Left ventricle myocardium inferior (tissue), 1 donor: ENCODE results near the gene FHIT. TPM values are rescaled to one million over a fixed set of nuclear protein-coding genes. Genes with fewer than 3 reads are reported as not detected.
"Not testable (repeated sequence)": the region's sequence is repeated elsewhere in the genome, so short reads cannot be mapped to it uniquely, and the experiment has no call there.

ENCODE experiments used
- DNase-seq: peaks from one replicate; pipeline ENCODE4 v3.0.0-alpha.2; 2020
- H3K27ac ChIP-seq: fragments of 200-600 bp; replicated peaks from 2 replicates; pipeline ENCODE4 v1.8.0; 2021
- H3K27me3 ChIP-seq: fragments of 200-600 bp; 2 replicates; pipeline ENCODE4 v1.8.0; 2021; ENCODE audit warnings: low read depth
- H3K36me3 ChIP-seq: fragments of 200-600 bp; 2 replicates; pipeline ENCODE4 v1.8.0; 2021
- H3K4me1 ChIP-seq: fragments of 200-600 bp; 2 replicates; pipeline ENCODE4 v1.8.0; 2021
- H3K4me3 ChIP-seq: fragments of 200-600 bp; 2 replicates; pipeline ENCODE4 v1.8.0; 2021; ENCODE audit warnings: mild to moderate bottlenecking, moderate library complexity
- H3K9me3 ChIP-seq: fragments of 200-600 bp; replicated peaks from 2 replicates; pipeline ENCODE4 v1.8.0; 2021
- CTCF ChIP-seq: fragments of 200-600 bp; IDR thresholded peaks from 2 replicates; pipeline ENCODE4 v1.8.0; 2021; ENCODE audit warnings: antibody characterized with exemption, mild to moderate bottlenecking, borderline replicate concordance
- intact Hi-C: fragments of 100-400 bp; cut with micrococcal nuclease; formaldehyde crosslinking; loops from one replicate; pipeline ENCODE4 v1.11.0; 2022
- total RNA-seq: library from RNA; stranded (reverse); fragmentation: NEBNext Ultra II Directional; extraction: Animal tissue kit (Norgen Biotek cat#: 25700); gene quantifications from one replicate; pipeline ENCODE4 v1.2.1, GENCODE V29; 2021
- donor health status: DM: no; HTN: yes; CAD: no; lungs with severe emphysema.

FHIT gene
- total RNA-seq, 1 donor from 2014 or later, result 16.0 TPM

GRCh38 chr3:60542995-60543394, 708.3 kb downstream of the FHIT start:
- Histone ChIP-seq H3K4me1 (no peaks in the 10 kb centered on the region), H3K9me3 (peaks cover 11% of the 10 kb centered on the region), H3K27ac (no peak overlapping the region), H3K4me3 (no peak overlapping the region), H3K27me3 (no peaks in the 10 kb centered on the region), H3K36me3 (no peaks in the 10 kb centered on the region)
- no peak for DNase-seq
- intact Hi-C loops, result no loop called here
- TF ChIP-seq CTCF, result no peak

GRCh38 chr3:60539394-60539793, 711.9 kb downstream of the FHIT start:
- H3K27me3 ChIP-seq, H3K27ac ChIP-seq, intact Hi-C loops, H3K36me3 ChIP-seq, H3K4me3 ChIP-seq, DNase-seq, H3K4me1 ChIP-seq: not testable (repeated sequence)
- H3K9me3 ChIP-seq, result peaks cover 13% of the 10 kb centered on the region

- H3K4me3 ChIP-seq, result no peak overlapping the region
- no peaks in the 10 kb centered on the region for H3K36me3 ChIP-seq
- no peak for DNase-seq
- H3K27ac ChIP-seq, result no peak overlapping the region
- no peaks in the 10 kb centered on the region for H3K4me1 ChIP-seq
- H3K9me3 ChIP-seq, result peaks cover 13% of the 10 kb centered on the region
- intact Hi-C loops, result no loop called here
- H3K27me3 ChIP-seq, result no peaks in the 10 kb centered on the region
- TF ChIP-seq CTCF, result no peak
Observed at GRCh38 chr3:60536420-60536819, 714.8 kb downstream of the FHIT start.

- H3K27me3 ChIP-seq, result no peaks in the 10 kb centered on the region
- DNase-seq, result no peak
- no peaks in the 10 kb centered on the region for H3K36me3 ChIP-seq
- H3K9me3 ChIP-seq, result no peaks in the 10 kb centered on the region
- TF ChIP-seq CTCF, result no peak
- H3K4me1 ChIP-seq, result no peaks in the 10 kb centered on the region
- intact Hi-C loops, result no loop called here
- no peak overlapping the region for H3K4me3 ChIP-seq
- no peak overlapping the region for H3K27ac ChIP-seq
Observed at GRCh38 chr3:60531759-60532158, 719.5 kb downstream of the FHIT start.

- intact Hi-C loops, result no loop called here
Observed at GRCh38 chr3:60528651-60529050, 722.6 kb downstream of the FHIT start.

GRCh38 chr3:60523536-60523935, 727.7 kb downstream of the FHIT start:
- Histone ChIP-seq H3K36me3 (no peaks in the 10 kb centered on the region), H3K4me1 (no peaks in the 10 kb centered on the region), H3K4me3 (no peak overlapping the region), H3K27ac (no peak overlapping the region), H3K27me3 (no peaks in the 10 kb centered on the region), H3K9me3 (no peaks in the 10 kb centered on the region)
- TF ChIP-seq CTCF, result no peak
- intact Hi-C loops, result no loop called here
- DNase-seq, result no peak

More at GRCh38 chr3:60528651-60529050, 722.6 kb downstream of the FHIT start:
- no peak for TF ChIP-seq CTCF
- no peak overlapping the region for H3K27ac ChIP-seq
- H3K4me1 ChIP-seq, result no peaks in the 10 kb centered on the region
- H3K4me3 ChIP-seq, result no peak overlapping the region
- no peak for DNase-seq
- H3K9me3 ChIP-seq, result no peaks in the 10 kb centered on the region
- no peaks in the 10 kb centered on the region for H3K36me3 ChIP-seq
- H3K27me3 ChIP-seq, result no peaks in the 10 kb centered on the region
